Common myeloid progenitor, CD34-positive (primary cell): ENCODE results near the gene TELO2.

ENCODE experiments used
- CTCF ChIA-PET: fragments of 350-600 bp; sonication (Branson Sonifier 250); formaldehyde crosslinking; loops from one replicate; lab custom pipeline; 2021; ENCODE audit warnings: antibody characterized with exemption; lab: Charles Lee
- POLR2A ChIA-PET: fragments of 350-600 bp; sonication (Branson Sonifier 250); formaldehyde crosslinking; loops from one replicate; lab custom pipeline; 2021; ENCODE audit warnings: antibody characterized with exemption; lab: Charles Lee
- DNase-seq, 3 donors: peaks; one replicate each; pipeline versions ENCODE4 v3.0.0 to v3.0.0-alpha.2; 2013
- H3K27ac ChIP-seq, 2 experiments: 1 replicate in 1 of 2; 2 replicates in 1 of 2; pipeline ENCODE4 v1.7.0; 2013; ENCODE audit warnings: inconsistent platforms in 2 of 2, low read length in 2 of 2, mild to moderate bottlenecking in 2 of 2, low read depth in 1 of 2, moderate library complexity in 1 of 2; ENCODE audit not compliant: severe bottlenecking in 2 of 2, insufficient read depth in 1 of 2, poor library complexity in 1 of 2
- H3K27me3 ChIP-seq, 5 experiments: replicated peaks in 2 of 5; 1 replicate in 3 of 5; 2 replicates in 2 of 5; pipeline versions ENCODE4 v1.6.1 to v1.7.0; 2013; ENCODE audit warnings: low read length in 4 of 5, mild to moderate bottlenecking in 2 of 5, moderate library complexity in 2 of 5, inconsistent platforms in 1 of 5; ENCODE audit not compliant: insufficient read depth in 5 of 5, control insufficient read depth in 4 of 5
- H3K36me3 ChIP-seq, 4 experiments: 1 replicate in 2 of 4; 2 replicates in 2 of 4; pipeline versions ENCODE4 v1.6.1 to v1.7.0; 2013; ENCODE audit warnings: low read length in 3 of 4, control low read depth in 1 of 4, mild to moderate bottlenecking in 1 of 4; ENCODE audit not compliant: control insufficient read depth in 4 of 4, insufficient read depth in 4 of 4
- H3K4me1 ChIP-seq, 4 experiments: 1 replicate in 3 of 4; 2 replicates in 1 of 4; pipeline versions ENCODE4 v1.6.1 to v1.7.1; 2013; ENCODE audit warnings: low read length in 3 of 4, mild to moderate bottlenecking in 3 of 4, control low read depth in 1 of 4, inconsistent platforms in 1 of 4, moderate library complexity in 1 of 4; ENCODE audit not compliant: control insufficient read depth in 4 of 4, insufficient read depth in 4 of 4; ENCODE audit errors: control extremely low read depth in 1 of 4
- H3K4me3 ChIP-seq, 7 experiments: 1 replicate in 4 of 7; 2 replicates in 3 of 7; pipeline versions ENCODE4 v1.5.1 to v1.7.0; 2013; ENCODE audit warnings: mild to moderate bottlenecking in 7 of 7, low read length in 6 of 7, moderate library complexity in 6 of 7, inconsistent platforms in 2 of 7, low read depth in 2 of 7, control low read depth in 1 of 7; ENCODE audit not compliant: insufficient read depth in 4 of 7, control insufficient read depth in 1 of 7; ENCODE audit errors: extremely low read depth in 1 of 7
- H3K9me3 ChIP-seq, 5 experiments: 1 replicate in 4 of 5; 2 replicates in 1 of 5; pipeline versions ENCODE4 v1.6.1 to v1.7.1; 2013; ENCODE audit warnings: low read length in 4 of 5, mild to moderate bottlenecking in 2 of 5, inconsistent platforms in 1 of 5, low read depth in 1 of 5, moderate library complexity in 1 of 5; ENCODE audit not compliant: control insufficient read depth in 4 of 5, insufficient read depth in 2 of 5; ENCODE audit errors: control extremely low read depth in 1 of 5
- WGBS: methylation state at CpG from one replicate; pipeline ENCODE4 v1.1.5; 2013; ENCODE audit not compliant: insufficient coverage; 5-methylcytosine and 5-hydroxymethylcytosine counted together

Gene TELO2

DNA sequence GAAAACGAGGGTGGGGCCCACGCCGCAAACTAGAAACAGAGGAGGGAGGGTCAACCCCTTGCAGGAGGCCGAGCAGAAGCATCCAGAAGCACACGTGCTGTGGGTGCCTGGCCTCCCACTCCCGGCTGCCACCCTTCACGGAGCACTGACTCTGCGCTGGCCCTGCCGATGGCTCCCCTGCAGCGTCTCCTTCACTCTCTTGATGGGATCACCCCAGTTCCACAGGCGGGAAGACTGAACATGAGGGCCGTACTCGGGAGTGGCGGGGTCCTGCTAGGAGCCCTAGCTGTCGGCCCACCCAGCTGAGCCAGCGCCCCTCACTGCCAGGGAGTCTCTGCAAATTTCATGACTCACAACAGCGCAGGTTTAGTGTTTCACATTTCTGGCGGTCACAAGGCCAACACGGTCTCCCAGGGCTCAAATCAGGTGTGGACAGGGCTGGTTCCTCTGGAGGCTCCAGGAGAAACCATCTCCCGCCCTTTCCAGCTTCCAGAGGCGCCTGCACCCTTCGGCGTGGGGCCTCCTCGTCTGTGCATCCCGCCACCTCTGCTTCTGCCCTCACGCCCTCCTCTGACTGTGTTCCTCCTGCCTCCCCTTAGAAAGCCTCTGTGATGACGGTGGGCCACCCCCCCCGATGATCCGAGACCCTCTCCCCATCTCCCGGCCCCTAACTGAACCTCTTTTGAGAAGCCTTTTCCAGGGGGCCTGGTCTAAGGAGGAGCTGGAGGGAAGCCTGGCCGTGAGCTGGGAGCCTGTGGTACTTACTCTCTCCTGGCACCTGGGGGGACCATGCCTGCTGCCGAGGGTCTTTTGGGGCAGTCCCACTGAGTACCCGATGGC, 6.4 kb upstream of the TELO2 start:
- CTCF ChIA-PET = no interaction called here

DNA sequence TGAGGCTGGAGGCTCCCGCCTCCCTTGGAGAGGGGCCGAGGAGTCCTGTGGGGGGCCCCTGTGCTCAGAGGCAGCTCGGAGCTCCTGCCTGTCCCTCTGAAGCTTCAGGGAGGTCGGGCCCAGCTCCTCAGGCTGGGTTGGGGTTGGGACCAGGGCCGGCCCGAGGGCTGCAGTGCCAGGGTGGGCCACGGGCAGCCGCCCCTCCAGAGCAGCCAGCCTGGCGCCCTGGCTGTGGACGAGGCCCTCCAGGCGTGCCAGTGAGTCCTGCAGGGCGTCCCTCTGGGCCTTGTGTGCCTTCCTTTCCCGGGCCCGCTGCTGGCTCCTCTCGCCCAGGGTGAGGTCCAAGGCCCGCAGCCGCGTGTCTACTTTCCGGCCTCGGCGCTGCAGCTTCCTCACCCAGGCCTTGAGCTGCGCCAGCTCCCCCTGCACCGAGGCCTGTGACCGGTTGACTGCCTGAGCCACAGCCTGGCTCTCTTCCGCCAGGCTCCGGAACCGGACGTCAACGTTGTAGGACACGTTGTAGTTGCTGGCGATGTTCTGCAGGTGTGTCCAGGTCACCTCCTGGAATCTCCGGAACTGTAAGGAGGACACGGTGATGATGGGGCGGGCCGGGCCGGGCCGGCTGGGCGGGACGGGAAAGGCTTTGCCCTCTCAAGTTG, 5.6 kb upstream of the TELO2 start:
- ChIA-PET CTCF (no interaction called here), POLR2A (no interaction called here)
- 97% methylated on average over 37 of the region's 39 CpGs for WGBS
- H3K9me3 ChIP-seq = no peaks in the 10 kb centered on the region
- peaks cover 2 to 11% (median 7%) of the 10 kb centered on the region in 4 experiments for H3K4me1 ChIP-seq
- H3K27me3 ChIP-seq = no peaks in the 10 kb centered on the region
- H3K27ac ChIP-seq = no peak overlapping the region
- H3K36me3 ChIP-seq = no peaks in the 10 kb centered on the region
- H3K4me3 ChIP-seq = no peak overlapping the region
- no peak for DNase-seq

More for the DNA sequence above, 6.4 kb upstream of the TELO2 start:
- no peaks in the 10 kb centered on the region for H3K36me3 ChIP-seq
- 96% methylated on average over 24 of the region's 33 CpGs for WGBS
- no peak overlapping the region for H3K4me3 ChIP-seq
- POLR2A ChIA-PET = no interaction called here
- no peak overlapping the region for H3K27ac ChIP-seq
- no peaks in the 10 kb centered on the region for H3K27me3 ChIP-seq
- H3K9me3 ChIP-seq = no peaks in the 10 kb centered on the region
- H3K4me1 ChIP-seq = peaks cover 0 to 8% (median 5%) of the 10 kb centered on the region in 4 experiments
- no peak for DNase-seq

DNA sequence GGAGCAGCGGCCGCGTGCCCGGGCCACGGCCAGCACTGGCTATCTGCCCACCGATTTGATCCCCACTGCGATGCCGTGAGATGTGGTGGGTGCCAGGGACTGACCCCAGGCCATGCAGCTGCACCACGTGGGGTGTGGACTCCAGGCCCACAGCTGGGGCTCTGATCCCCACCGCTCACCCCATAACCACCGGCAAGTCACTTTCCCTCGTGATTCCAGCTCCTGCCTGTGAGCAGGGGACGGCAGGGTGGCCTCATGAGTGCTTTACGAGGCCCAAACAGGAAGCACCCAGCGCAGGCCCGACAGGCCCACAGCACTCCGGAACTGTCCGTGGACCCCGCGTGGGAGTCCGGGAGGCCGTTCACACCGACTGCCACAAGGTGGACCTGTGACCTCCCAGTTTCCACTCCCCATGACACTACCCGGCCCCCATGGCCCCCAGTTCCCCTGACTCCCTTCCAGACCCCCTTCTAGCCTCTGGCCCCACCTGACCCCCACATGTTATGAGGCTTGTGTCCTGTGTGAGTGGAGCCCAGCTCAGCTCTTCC, 5.0 kb upstream of the TELO2 start:
- 92% methylated on average over 24 of the region's 24 CpGs for WGBS
- CTCF ChIA-PET = no interaction called here
- Histone ChIP-seq H3K27ac (no peak overlapping the region), H3K36me3 (no peaks in the 10 kb centered on the region), H3K9me3 (no peaks in the 10 kb centered on the region), H3K4me3 (no peak overlapping the region), H3K27me3 (no peaks in the 10 kb centered on the region), H3K4me1 (peaks cover 2 to 16% (median 12%) of the 10 kb centered on the region in 4 experiments)
- POLR2A ChIA-PET = no interaction called here
- no peak for DNase-seq

DNA sequence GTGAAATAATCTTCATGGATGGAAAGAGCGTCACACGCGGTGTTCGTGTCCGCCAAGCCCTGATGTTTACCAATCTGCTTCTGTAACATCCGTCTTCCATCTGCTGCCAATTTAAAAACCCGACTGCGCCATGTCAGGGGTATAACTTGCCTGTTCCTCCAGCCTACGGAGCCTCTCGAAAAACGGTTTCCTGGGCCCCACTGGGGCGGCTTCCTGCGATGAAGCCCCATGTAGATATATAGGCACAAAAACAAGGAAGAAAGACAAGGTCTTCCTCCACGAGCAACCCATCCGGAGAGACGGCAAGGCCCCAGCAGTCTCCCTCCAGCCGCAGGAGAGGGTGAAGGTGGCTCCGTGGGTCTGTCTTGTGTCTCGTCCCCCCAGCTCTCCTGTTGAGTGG, 4.5 kb upstream of the TELO2 start, which contains the start of gene PTX4:
Gene PTX4, minus strand, starts transcription at position 326 of the 400 bp plus-strand sequence. Its CDS starts 35 bp downstream, at position 291.
- CTCF ChIA-PET = no interaction called here
- Histone ChIP-seq H3K9me3 (no peaks in the 10 kb centered on the region), H3K4me1 (peaks cover 2 to 16% (median 12%) of the 10 kb centered on the region in 4 experiments), H3K36me3 (no peaks in the 10 kb centered on the region), H3K4me3 (no peak within 1 kb of the TSS), H3K27me3 (no peaks in the 10 kb centered on the region), H3K27ac (no peak within 1 kb of the TSS)
- POLR2A ChIA-PET = no interaction called here
- WGBS = 61% methylated on average over 19 of the region's 19 CpGs
- no peak for DNase-seq

DNA sequence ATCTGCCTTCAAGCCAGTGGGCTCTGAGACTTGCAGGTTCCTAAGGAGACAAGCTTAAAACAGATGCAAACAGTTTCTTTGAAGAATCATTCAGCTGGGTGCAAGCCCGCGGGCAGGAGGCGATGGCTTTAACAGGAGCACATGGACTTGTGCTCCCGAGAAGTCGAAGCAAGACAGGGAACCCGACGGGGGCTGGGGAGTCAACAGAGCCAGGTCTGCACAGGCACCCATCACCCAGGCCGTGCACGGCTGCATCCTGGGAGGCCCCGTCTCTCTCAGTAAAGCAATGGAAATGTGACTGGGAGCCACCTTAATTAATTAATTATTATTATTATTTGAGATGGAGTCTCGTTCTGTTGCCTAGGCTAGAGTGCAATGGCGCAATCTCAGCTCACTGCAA, 4.1 kb upstream of the TELO2 start:
- peaks cover 2 to 20% (median 16%) of the 10 kb centered on the region in 4 experiments for H3K4me1 ChIP-seq
- peaks cover 0 to under 1% (median 0%) of the 10 kb centered on the region in 4 experiments for H3K36me3 ChIP-seq
- H3K9me3 ChIP-seq = no peaks in the 10 kb centered on the region
- 96% methylated on average over 7 of the region's 12 CpGs for WGBS
- no peak overlapping the region for H3K4me3 ChIP-seq
- DNase-seq = no peak
- no peaks in the 10 kb centered on the region for H3K27me3 ChIP-seq
- no peak overlapping the region for H3K27ac ChIP-seq
- ChIA-PET CTCF (no interaction called here), POLR2A (no interaction called here)

DNA sequence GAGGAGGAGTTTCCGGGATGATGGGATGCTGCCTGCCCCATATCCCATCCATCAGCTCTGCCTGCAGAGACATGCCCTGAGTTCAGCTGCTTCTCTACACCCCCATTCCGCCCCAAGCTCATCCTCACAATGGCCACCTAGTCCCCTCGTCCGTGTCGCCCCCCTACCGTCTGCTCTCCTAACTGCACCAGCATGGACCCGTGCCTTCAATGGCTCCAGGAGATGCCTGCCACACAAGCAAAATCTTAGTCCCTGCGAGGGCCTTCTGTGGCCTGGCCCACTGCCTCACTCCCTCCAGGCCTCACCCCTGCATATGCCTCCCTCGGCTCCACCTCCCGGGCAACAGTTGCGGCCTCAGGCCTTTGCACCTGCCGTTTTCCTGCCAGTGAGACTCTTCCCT, 1.8 kb upstream of the TELO2 start:
- ChIA-PET POLR2A (no interaction called here), CTCF (no interaction called here)
- H3K36me3 ChIP-seq = peaks cover 0 to 23% (median 12%) of the 10 kb centered on the region in 4 experiments
- H3K9me3 ChIP-seq = no peaks in the 10 kb centered on the region
- no peak overlapping the region for H3K27ac ChIP-seq
- H3K4me3 ChIP-seq = no peak overlapping the region
- WGBS = 96% methylated on average over 12 of the region's 12 CpGs
- H3K27me3 ChIP-seq = no peaks in the 10 kb centered on the region
- H3K4me1 ChIP-seq = peaks cover 2 to 29% (median 24%) of the 10 kb centered on the region in 4 experiments
- no peak for DNase-seq
